Fibroblast of pulmonary artery (primary cell): ENCODE results near the gene CLDN18.

Experiments
- DNase-seq: peaks from one replicate; pipeline ENCODE4 v3.0.0-alpha.2; 2010; ENCODE audit warnings: low read depth
- H3K4me3 ChIP-seq: replicated peaks from 2 replicates; pipeline ENCODE4 v1.5.1; 2011; ENCODE audit warnings: low read depth, mild to moderate bottlenecking, control low read depth, low read length, moderate library complexity
- TF ChIP-seq, protein P1 (sequence below): IDR thresholded peaks from 2 replicates; pipeline ENCODE4 v1.5.1; 2011; ENCODE audit warnings: mild to moderate bottlenecking, control low read depth, low read length, inconsistent platforms; ENCODE audit errors: missing control alignments

CLDN18 gene

DNA sequence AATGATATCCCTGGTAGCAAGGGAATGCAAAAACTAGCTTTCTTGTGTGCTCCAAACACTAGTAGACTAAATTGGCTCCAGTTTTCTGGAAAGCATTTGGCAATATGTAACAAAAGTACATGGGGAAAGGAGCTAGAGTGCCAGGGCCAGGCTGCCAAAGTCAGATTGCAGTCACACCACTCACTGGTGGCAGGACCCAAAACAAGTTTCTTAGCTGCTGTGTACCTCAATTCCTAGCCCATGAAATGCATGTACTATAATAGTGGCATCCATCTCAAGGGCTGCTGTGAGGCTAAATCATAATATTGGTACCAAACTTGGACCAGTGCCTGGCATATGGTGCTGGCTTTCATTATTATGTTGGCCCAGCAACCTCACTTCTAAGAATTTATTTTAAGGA, 49.3 kb downstream of the CLDN18 start:
- peak; percentile 8 for DNase-seq
- TF ChIP-seq, protein P1, sequence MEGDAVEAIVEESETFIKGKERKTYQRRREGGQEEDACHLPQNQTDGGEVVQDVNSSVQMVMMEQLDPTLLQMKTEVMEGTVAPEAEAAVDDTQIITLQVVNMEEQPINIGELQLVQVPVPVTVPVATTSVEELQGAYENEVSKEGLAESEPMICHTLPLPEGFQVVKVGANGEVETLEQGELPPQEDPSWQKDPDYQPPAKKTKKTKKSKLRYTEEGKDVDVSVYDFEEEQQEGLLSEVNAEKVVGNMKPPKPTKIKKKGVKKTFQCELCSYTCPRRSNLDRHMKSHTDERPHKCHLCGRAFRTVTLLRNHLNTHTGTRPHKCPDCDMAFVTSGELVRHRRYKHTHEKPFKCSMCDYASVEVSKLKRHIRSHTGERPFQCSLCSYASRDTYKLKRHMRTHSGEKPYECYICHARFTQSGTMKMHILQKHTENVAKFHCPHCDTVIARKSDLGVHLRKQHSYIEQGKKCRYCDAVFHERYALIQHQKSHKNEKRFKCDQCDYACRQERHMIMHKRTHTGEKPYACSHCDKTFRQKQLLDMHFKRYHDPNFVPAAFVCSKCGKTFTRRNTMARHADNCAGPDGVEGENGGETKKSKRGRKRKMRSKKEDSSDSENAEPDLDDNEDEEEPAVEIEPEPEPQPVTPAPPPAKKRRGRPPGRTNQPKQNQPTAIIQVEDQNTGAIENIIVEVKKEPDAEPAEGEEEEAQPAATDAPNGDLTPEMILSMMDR, result no peak
- H3K4me3 ChIP-seq, result no peak overlapping the region

GRCh38 chr3:138060792-138061191, 50.8 kb downstream of the CLDN18 start:
- no peak overlapping the region for H3K4me3 ChIP-seq
- TF ChIP-seq, protein P1, result no peak
- DNase-seq, result no peak

- H3K4me3 ChIP-seq, result no peak overlapping the region
- DNase-seq, result no peak
- TF ChIP-seq, protein P1, result no peak
Observed at GRCh38 chr3:138062037-138062436, 52.1 kb downstream of the CLDN18 start.

- DNase-seq, result peak; percentile 61
- TF ChIP-seq, protein P1, result no peak
- no peak overlapping the region for H3K4me3 ChIP-seq
Observed at GRCh38 chr3:138062626-138063025, 52.7 kb downstream of the CLDN18 start.

- DNase-seq, result no peak
- TF ChIP-seq, protein P1, result no peak
- no peak overlapping the region for H3K4me3 ChIP-seq
Observed at GRCh38 chr3:138063416-138063815, 53.5 kb downstream of the CLDN18 start.

- TF ChIP-seq, protein P1, result no peak
Observed at GRCh38 chr3:138065949-138066348, 56.0 kb downstream of the CLDN18 start.

GRCh38 chr3:138066383-138066782, 56.4 kb downstream of the CLDN18 start:
- TF ChIP-seq, protein P1, result no peak
- no peak for DNase-seq
- H3K4me3 ChIP-seq, result no peak overlapping the region

More at GRCh38 chr3:138065949-138066348, 56.0 kb downstream of the CLDN18 start:
- no peak overlapping the region for H3K4me3 ChIP-seq
- no peak for DNase-seq
